Parathyroid adenoma (tissue), 2 donors: ENCODE measurements around the gene POLR1A.

ENCODE experiments used
- H2AFZ ChIP-seq: fragments of 300-600 bp; sonication (generic); one replicate; pipeline ENCODE4 v1.7.0; 2017; ENCODE audit warnings: antibody characterized with exemption, mild to moderate bottlenecking
- H3K27ac ChIP-seq: fragments of 300-600 bp; sonication (generic); one replicate; pipeline ENCODE4 v1.7.0; 2017
- H3K27me3 ChIP-seq: fragments of 300-600 bp; sonication (generic); one replicate; pipeline ENCODE4 v1.7.0; 2017; ENCODE audit warnings: low read length; ENCODE audit not compliant: control insufficient read depth, insufficient read depth
- H3K36me3 ChIP-seq: fragments of 300-600 bp; sonication (generic); one replicate; pipeline ENCODE4 v1.7.0; 2017; ENCODE audit warnings: low read length; ENCODE audit not compliant: control insufficient read depth, insufficient read depth
- H3K4me1 ChIP-seq: fragments of 300-600 bp; sonication (generic); one replicate; pipeline ENCODE4 v1.7.0; 2017; ENCODE audit warnings: control low read depth
- H3K4me2 ChIP-seq: fragments of 300-600 bp; sonication (generic); one replicate; pipeline ENCODE4 v1.7.0; 2017; ENCODE audit warnings: low read length
- H3K4me3 ChIP-seq: fragments of 300-600 bp; sonication (generic); one replicate; pipeline ENCODE4 v1.7.0; 2017; ENCODE audit warnings: low read depth, low read length
- H3K79me2 ChIP-seq: fragments of 300-600 bp; sonication (generic); one replicate; pipeline ENCODE4 v1.7.0; 2017; ENCODE audit warnings: control low read depth
- H3K9ac ChIP-seq: fragments of 300-600 bp; sonication (generic); one replicate; pipeline ENCODE4 v1.7.0; 2017; ENCODE audit warnings: mild to moderate bottlenecking
- H3K9me3 ChIP-seq: fragments of 300-600 bp; sonication (generic); one replicate; pipeline ENCODE4 v1.7.0; 2017; ENCODE audit warnings: low read length; ENCODE audit not compliant: control insufficient read depth
- CTCF ChIP-seq: fragments of 300-600 bp; sonication (generic); IDR thresholded peaks from one replicate; pipeline ENCODE4 v1.7.0; 2017; ENCODE audit warnings: antibody characterized with exemption, mild to moderate bottlenecking
- donor health status: primary hyperparathyroidism.

POLR1A gene

GRCh38 chr2:86037795-86038192 lies 67.9 kb downstream of the POLR1A start:
- H3K36me3 ChIP-seq: no peaks in the 10 kb centered on the region

GRCh38 chr2:86037141-86037794 lies 68.4 kb downstream of the POLR1A start:
- Histone ChIP-seq H3K4me2 (no peak overlapping the region), H2AFZ (no peak overlapping the region), H3K36me3 (no peaks in the 10 kb centered on the region), H3K27me3 (no peaks in the 10 kb centered on the region), H3K27ac (peak overlapping the region; percentile 58), H3K4me1 (no peaks in the 10 kb centered on the region), H3K9ac (no peak overlapping the region), H3K9me3 (no peaks in the 10 kb centered on the region), H3K79me2 (no peaks in the 10 kb centered on the region), H3K4me3 (no peak overlapping the region)
- no peak for TF ChIP-seq CTCF

More at GRCh38 chr2:86037795-86038192, 67.9 kb downstream of the POLR1A start:
- Histone ChIP-seq H3K79me2 (no peaks in the 10 kb centered on the region), H3K4me2 (no peak overlapping the region), H3K9ac (no peak overlapping the region), H3K9me3 (no peaks in the 10 kb centered on the region), H3K4me3 (no peak overlapping the region), H2AFZ (no peak overlapping the region), H3K27me3 (no peaks in the 10 kb centered on the region), H3K4me1 (no peaks in the 10 kb centered on the region), H3K27ac (no peak overlapping the region)
- no peak for TF ChIP-seq CTCF

- no peaks in the 10 kb centered on the region for H3K9me3 ChIP-seq
- no peak overlapping the region for H2AFZ ChIP-seq
- H3K27me3 ChIP-seq: no peaks in the 10 kb centered on the region
- H3K79me2 ChIP-seq: no peaks in the 10 kb centered on the region
- TF ChIP-seq CTCF: no peak
- H3K36me3 ChIP-seq: no peaks in the 10 kb centered on the region
- no peak overlapping the region for H3K4me3 ChIP-seq
- no peak overlapping the region for H3K9ac ChIP-seq
- no peak overlapping the region for H3K4me2 ChIP-seq
- peak overlapping the region; percentile 58 for H3K27ac ChIP-seq
- no peaks in the 10 kb centered on the region for H3K4me1 ChIP-seq
These were observed 69.0 kb downstream of the POLR1A start for GRCh38 chr2:86036669-86037138.

- no peak overlapping the region for H2AFZ ChIP-seq
- peak overlapping the region; percentile 58 for H3K27ac ChIP-seq
- H3K27me3 ChIP-seq: no peaks in the 10 kb centered on the region
- H3K36me3 ChIP-seq: no peaks in the 10 kb centered on the region
- H3K9ac ChIP-seq: no peak overlapping the region
- H3K4me3 ChIP-seq: no peak overlapping the region
- H3K4me1 ChIP-seq: no peaks in the 10 kb centered on the region
- TF ChIP-seq CTCF: no peak
- no peaks in the 10 kb centered on the region for H3K79me2 ChIP-seq
- H3K9me3 ChIP-seq: no peaks in the 10 kb centered on the region
- H3K4me2 ChIP-seq: no peak overlapping the region
These were observed 69.6 kb downstream of the POLR1A start for GRCh38 chr2:86035883-86036668.
